ENCODE data around the gene NME5. TPM values are rescaled to one million over a fixed set of nuclear protein-coding genes. Genes with fewer than 3 reads are reported as not detected.

NME5 gene
- total and polyA plus RNA-seq, 9 of the 15 experiments (the other 6 are each of a cell fraction or from before 2014, with no cell fraction given) = not detected

GRCh38 chr5:138180183-138180782 is 41.1 kb upstream of the NME5 start (continued):
- TF ChIP-seq DEAF1 (CRISPR knock-in tag; IDR thresholded peaks at IDR 0.05) (peak; percentile 75), IRF2 (CRISPR knock-in tag; IDR thresholded peaks at IDR 0.05) (no peak), ATF7 (IDR thresholded peaks at IDR 0.05) (peak; percentile 18; the same call in 1 of the 2 replicates), NR3C1 (CRISPR knock-in tag; IDR thresholded peaks at IDR 0.05) (no peak), CBX8 (IDR thresholded peaks at IDR 0.05; ENCODE audit: borderline replicate concordance, extremely low read depth, low read depth, low read length, poor library complexity, severe bottlenecking) (no peak), MNT (conservative IDR thresholded peaks at IDR 0.05) (peak in 1 of 2 experiments; percentile 31; a peak in 1 of 4 replicates), TBP (optimal IDR thresholded peaks at IDR 0.05; ENCODE audit: low read depth, low read length) (no peak), RBM17 (IDR thresholded peaks at IDR 0.05; ENCODE audit: borderline replicate concordance, low read depth, low read length) (no peak), ZNF644 (tag; IDR thresholded peaks at IDR 0.05; ENCODE audit: low read depth) (no peak), ARID1B (IDR thresholded peaks at IDR 0.05) (no peak), ZNF707 (CRISPR knock-in tag; conservative IDR thresholded peaks at IDR 0.05) (no peak), TGIF2 (CRISPR knock-in tag; IDR thresholded peaks at IDR 0.05) (no peak), ZNF282 (CRISPR knock-in tag; IDR thresholded peaks at IDR 0.05) (no peak), AFF4 (CRISPR knock-in tag; IDR thresholded peaks at IDR 0.05) (peak; percentile 70; the same call in 1 of the 2 replicates), LEF1 (IDR thresholded peaks at IDR 0.05) (no peak), FOXK1 (CRISPR knock-in tag; IDR thresholded peaks at IDR 0.05; ENCODE audit: borderline replicate concordance) (no peak), NUFIP1 (IDR thresholded peaks at IDR 0.05; ENCODE audit: partially characterized antibody) (no peak)
